Type B pancreatic cell (in vitro differentiated cells): Measurements from ENCODE around the gene FAM120B. TPM values are rescaled to one million over a fixed set of nuclear protein-coding genes. Genes with fewer than 3 reads are reported as not detected.
A peak's percentile ranks its signal among the peaks of the same experiment; 100 is the strongest.

Experiments used
- DNase-seq: peaks from one replicate; pipeline ENCODE4 v3.0.0; 2021; ENCODE audit warnings: mixed read lengths; ENCODE audit not compliant: unreplicated experiment; ENCODE audit errors: extremely low spot score
- H3K27ac Mint-ChIP-seq: 2 replicates; pipeline ENCODE4 v1.8.0; 2021; ENCODE audit warnings: mild to moderate bottlenecking, mixed read lengths
- H3K27me3 Mint-ChIP-seq: 2 replicates; pipeline ENCODE4 v1.8.0; 2021; ENCODE audit warnings: mixed read lengths
- H3K36me3 Mint-ChIP-seq: 2 replicates; pipeline ENCODE4 v1.8.0; 2021; ENCODE audit warnings: mixed read lengths
- H3K4me1 Mint-ChIP-seq: one replicate; pipeline ENCODE4 v1.8.0; 2021; ENCODE audit warnings: mixed read lengths; ENCODE audit not compliant: unreplicated experiment
- H3K4me3 Mint-ChIP-seq: 2 replicates; pipeline ENCODE4 v1.8.0; 2021; ENCODE audit warnings: mild to moderate bottlenecking, mixed read lengths
- H3K9me3 Mint-ChIP-seq: 2 replicates; pipeline ENCODE4 v1.8.0; 2021; ENCODE audit warnings: mixed read lengths
- CTCF ChIP-seq: fragments of 200-600 bp; sonication (generic); conservative IDR thresholded peaks from 2 replicates; pipeline ENCODE4 v1.5.0; 2021; ENCODE audit warnings: antibody characterized with exemption, mild to moderate bottlenecking
- total RNA-seq: library from RNA; stranded (reverse); gene quantifications from 2 replicates; pipeline ENCODE4 v1.2.1, GENCODE V29; 2021; ENCODE audit warnings: low replicate concordance

The FAM120B gene
- total RNA-seq, 1 donor from 2014 or later, result 40.5 TPM

- Mint-ChIP-seq H3K9me3 (peaks cover 17% of the 10 kb centered on the region), H3K27me3 (no peaks in the 10 kb centered on the region), H3K27ac (no peak overlapping the region), H3K4me1 (no peaks in the 10 kb centered on the region), H3K4me3 (no peak overlapping the region), H3K36me3 (peaks cover 28% of the 10 kb centered on the region)
- no peak for DNase-seq
- no peak for TF ChIP-seq CTCF
These were observed 103.7 kb downstream of the FAM120B start for GRCh38 chr6:170410241-170410640.

GRCh38 chr6:170415318-170415717 is 108.8 kb downstream of the FAM120B start:
- Mint-ChIP-seq H3K36me3 (no peaks in the 10 kb centered on the region), H3K27me3 (peaks cover 6% of the 10 kb centered on the region), H3K9me3 (peaks cover 11% of the 10 kb centered on the region), H3K4me1 (peaks cover 5% of the 10 kb centered on the region), H3K4me3 (no peak overlapping the region), H3K27ac (no peak overlapping the region)
- peak; percentile 50 for DNase-seq
- no peak for TF ChIP-seq CTCF

GRCh38 chr6:170416303-170416702 is 109.7 kb downstream of the FAM120B start:
- no peak for TF ChIP-seq CTCF
- Mint-ChIP-seq H3K4me1 (peaks cover 5% of the 10 kb centered on the region), H3K9me3 (peaks cover 5% of the 10 kb centered on the region), H3K27me3 (peaks cover 6% of the 10 kb centered on the region), H3K36me3 (no peaks in the 10 kb centered on the region), H3K27ac (no peak overlapping the region), H3K4me3 (no peak overlapping the region)
- DNase-seq, result peak; percentile 49

- DNase-seq, result peak; percentile 63
- TF ChIP-seq CTCF, result no peak
- Mint-ChIP-seq H3K4me3 (no peak overlapping the region), H3K27me3 (peaks cover 6% of the 10 kb centered on the region), H3K4me1 (peaks cover 5% of the 10 kb centered on the region), H3K36me3 (no peaks in the 10 kb centered on the region), H3K27ac (no peak overlapping the region), H3K9me3 (peaks cover 5% of the 10 kb centered on the region)
These were observed 110.5 kb downstream of the FAM120B start for GRCh38 chr6:170416959-170417606.

GRCh38 chr6:170417881-170418280 is 111.3 kb downstream of the FAM120B start:
- H3K27ac Mint-ChIP-seq, result no peak overlapping the region
- peaks cover 5% of the 10 kb centered on the region for H3K4me1 Mint-ChIP-seq
- H3K4me3 Mint-ChIP-seq, result no peak overlapping the region
- peaks cover 5% of the 10 kb centered on the region for H3K9me3 Mint-ChIP-seq
- DNase-seq, result peak; percentile 47
- no peaks in the 10 kb centered on the region for H3K36me3 Mint-ChIP-seq
- no peak for TF ChIP-seq CTCF
- peaks cover 7% of the 10 kb centered on the region for H3K27me3 Mint-ChIP-seq
